ENCODE results near the gene MGAT5.

The MGAT5 gene

GRCh38 chr2:134231965-134232340 is 21.9 kb upstream of the MGAT5 start:
- DNase-seq, result no peak

DNA sequence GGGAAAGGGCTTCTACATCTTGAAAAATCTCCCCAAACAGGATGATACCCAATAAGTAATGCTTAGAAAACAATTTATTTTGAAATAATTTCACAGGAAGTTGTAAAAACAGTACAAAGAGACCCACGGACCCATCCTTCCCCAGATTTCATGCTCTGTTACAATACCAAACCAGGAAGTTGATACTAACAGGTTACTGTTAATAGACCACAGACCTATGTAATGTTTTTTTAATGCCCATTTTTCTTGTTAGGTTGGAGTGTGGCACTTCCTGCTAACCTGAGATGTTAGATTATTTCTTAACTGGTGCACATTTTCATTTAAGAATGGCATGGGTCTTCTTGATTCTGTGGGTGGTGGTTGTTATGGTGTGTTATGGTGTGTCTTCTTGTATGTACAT is 21.4 kb upstream of the MGAT5 start:
- DNase-seq, result no peak

GRCh38 chr2:134232868-134233727 is 20.8 kb upstream of the MGAT5 start:
- no peak for DNase-seq

DNA sequence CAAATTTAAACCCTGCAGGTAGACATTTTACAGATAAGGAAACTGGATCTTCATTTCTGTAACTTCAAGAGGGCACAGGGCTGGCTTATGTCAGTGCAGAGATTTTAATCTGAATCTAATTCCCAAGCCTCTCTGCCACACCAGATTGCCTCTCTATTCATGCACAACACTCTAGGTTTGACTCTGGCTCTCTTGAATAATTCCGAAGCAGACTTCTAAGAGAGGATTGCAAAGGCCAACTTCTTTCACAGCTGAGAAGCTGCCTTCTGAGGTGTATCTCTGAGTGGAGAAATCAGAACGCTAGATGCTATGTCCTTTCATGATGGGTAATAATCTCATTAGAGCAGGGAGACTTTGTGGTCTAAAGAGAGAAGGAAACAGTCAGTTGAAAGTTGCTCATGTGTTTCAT is 20.1 kb upstream of the MGAT5 start:
- DNase-seq, result no peak

DNA sequence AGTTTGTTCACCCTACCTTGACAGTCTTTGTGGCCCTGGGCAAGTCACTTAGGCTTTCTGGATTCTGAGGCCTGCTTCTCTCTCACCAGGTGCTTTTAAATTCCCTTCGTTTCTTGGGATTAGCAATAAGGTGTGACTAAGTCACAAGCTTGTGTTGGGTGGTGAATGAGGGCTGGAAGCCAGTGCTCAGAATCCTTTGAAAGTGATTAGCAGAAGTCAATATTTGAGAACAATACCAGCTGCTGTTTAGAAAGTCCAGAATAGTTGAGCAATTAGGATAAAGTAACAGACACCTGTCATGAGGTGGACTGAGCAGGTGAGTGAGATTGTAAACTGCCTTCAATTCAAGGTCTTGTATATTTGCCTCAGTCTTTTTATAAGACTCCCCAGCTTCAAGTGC is 19.3 kb upstream of the MGAT5 start:
- no peak for DNase-seq

DNA sequence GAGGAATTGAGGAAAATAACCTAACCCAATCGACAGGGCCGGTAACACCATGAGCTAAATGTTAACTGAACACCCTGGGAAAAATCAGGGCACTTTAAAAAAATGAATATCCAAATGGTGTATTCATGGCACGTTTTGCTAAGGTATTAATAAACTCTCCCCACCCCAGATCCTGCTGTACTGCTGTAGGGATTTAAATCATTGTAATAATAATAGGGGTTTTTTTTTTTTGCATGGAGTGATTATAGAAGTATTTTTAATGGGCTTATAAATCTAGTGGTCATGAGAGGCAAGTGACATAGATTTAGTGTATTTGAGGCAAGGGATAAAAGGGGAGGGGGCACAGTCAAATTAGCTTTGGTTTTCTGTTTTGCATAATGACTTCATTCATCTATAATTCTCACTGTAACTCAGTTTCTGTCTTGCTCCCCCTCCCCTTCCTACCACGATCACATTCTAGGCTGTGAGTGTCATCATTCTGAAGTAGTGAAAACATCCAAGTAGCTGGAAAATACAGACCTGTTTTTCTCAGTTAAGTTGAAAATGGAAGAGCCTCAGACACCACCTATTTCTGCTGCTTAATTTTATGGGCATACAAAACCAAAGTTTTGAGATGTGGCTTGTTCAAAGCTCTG is 18.2 kb upstream of the MGAT5 start:
- DNase-seq, result no peak

DNA sequence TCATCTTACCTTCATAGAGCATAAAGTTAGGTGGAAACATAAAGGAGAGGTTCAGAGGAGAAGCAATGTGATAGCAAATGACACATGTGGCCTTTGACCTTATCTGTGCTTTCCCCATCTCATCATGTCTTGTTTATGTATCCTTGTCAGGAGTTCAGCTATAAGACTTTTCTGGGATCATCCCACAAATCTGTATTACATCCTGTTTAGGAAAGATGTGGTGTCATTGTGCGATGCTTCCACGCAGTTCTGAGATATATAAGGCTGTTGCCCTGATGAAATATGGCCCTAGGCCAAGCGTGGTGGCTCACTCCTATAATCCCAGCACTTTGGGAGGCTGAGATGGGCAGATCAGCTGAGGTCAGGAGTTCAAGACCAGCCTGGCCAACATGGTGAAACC is 15.5 kb upstream of the MGAT5 start:
- no peak for DNase-seq

DNA sequence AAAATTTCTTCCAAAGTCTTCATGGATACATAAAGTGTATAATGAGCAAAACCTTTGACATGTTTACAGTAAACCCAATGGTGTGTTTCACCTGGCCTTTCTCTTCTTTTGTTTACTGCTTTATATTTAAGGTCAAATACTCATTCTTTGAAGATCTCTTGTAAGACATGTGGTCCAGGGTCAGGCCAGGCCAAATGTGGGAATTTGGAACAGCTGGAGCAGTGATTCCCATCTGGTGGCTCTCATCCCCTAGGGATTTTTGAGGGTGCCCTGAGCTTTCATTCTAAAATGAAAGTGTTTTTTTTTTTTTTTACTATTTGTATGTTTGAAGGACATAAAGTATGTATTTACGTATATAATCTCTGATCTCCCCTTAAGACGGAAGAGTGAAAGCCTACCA is 13.8 kb upstream of the MGAT5 start:
- DNase-seq, result no peak

DNA sequence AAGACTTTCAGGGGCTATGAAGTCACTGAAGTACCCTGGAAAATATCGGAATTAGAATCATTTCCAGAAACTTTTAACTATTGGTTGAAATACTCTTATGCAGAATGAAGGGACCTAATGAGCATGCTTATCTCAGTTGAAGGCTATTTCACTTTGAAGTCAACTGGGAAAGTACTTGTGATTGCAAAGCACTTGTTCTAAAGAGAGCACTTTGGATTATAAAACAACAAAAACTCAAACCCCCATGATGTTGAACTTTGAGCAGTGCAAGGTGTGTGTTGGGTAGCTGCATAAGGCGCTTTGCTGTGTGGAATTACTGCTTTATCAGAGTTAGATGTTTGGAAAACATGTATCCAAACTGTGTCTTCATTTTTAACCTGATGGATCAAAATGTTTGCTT is 12.0 kb upstream of the MGAT5 start:
- no peak for DNase-seq

DNA sequence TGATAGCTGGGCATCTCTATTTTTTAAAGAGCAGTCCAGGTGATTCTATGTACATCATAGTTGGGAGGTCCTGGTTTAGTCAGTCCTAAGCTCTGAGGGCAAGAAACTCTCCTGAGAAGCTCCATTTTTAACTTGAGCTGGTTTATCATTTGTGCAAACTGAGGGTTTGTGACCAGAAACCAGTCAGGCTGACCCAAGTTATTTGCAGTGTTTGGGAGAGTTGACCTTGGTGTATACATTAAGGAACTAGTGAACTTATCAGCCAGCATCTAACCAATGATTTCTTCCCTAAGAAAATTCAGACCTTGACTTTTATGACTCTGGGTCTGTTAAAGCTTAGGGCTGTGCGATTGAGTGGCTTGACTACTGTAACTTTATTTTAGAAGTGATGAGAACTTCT is 10.6 kb upstream of the MGAT5 start:
- no peak for DNase-seq

GRCh38 chr2:134244086-134244485 is 9.8 kb upstream of the MGAT5 start:
- DNase-seq, result no peak

DNA sequence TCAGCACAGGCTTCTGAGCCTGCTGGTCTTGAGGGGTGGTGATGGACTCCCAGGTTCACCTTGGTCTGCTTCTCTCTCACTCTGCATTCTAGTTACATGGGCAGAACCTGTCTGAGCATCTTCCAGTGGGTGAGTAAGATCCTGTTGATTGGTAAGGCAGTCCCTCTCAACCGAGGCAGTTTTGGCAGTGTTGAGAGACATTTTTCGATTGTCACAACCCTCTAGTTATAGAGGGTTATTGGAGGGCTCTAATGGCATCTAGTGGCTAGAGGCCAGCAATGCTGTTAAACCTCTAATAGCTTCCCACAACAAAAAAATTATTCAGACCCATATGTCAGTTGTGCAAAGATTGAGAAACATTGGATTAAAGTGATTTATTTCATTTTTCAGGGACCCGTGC is 9.3 kb upstream of the MGAT5 start:
- DNase-seq, result no peak

GRCh38 chr2:134245340-134245984 is 8.4 kb upstream of the MGAT5 start:
- DNase-seq, result peak; percentile 70

DNA sequence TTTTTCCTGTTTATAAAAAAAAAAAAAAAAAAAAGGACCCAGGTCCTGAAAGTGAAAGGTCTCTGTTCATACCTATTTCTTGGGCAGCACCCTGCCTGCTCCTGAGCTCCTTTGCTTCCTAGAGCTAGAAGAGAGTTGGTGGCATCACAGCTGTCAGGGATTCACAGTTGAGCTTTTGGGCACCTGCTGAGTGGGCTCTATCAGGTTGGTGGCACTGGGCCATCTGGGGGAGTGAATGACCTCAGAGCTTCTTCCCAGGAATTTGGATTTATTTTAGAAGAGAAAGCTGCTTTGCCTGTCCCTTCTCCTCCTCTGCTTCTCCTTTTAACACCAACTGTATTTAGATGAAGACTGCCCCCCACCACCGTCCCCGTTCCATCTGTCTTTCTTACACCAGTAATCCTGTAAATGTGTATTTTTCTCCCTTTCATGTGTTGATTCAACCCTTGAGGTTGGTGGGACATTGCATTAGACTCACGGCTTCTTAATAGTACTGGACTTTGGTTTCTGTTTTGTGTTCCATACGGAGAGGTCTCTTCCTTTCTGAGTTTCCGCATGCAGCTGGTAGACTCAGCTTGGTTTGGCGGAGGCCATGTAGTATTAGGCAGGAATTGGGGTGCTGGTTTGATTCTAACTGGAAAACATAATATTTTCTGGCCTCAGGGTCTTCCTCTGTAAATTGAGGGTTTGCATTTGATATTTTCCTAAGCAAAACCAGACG is 7.6 kb upstream of the MGAT5 start:
- no peak for DNase-seq

DNA sequence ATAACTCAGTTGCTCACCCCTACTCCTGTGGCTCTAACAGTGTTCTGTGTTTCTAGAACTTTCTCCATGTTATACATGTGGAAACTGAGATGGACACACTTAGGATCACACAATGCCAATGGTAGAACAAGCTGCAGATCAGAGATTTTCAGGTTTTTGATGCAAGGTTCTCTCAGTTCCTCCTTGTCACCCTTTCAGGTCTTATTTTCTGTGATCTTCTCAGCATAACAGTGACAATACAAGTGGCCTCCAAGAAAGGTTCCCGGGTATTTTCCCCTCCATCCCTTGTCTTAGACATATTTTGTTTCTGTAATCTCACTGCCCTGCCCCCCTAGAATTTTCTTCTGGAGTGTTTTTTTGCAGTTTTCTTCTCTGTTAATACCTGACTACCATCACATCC is 6.2 kb upstream of the MGAT5 start:
- no peak for DNase-seq

GRCh38 chr2:134248913-134249312 is 5.0 kb upstream of the MGAT5 start:
- DNase-seq, result no peak

- DNase-seq, result no peak
Measured at GRCh38 chr2:134249755-134250154, 4.1 kb upstream of the MGAT5 start.

DNA sequence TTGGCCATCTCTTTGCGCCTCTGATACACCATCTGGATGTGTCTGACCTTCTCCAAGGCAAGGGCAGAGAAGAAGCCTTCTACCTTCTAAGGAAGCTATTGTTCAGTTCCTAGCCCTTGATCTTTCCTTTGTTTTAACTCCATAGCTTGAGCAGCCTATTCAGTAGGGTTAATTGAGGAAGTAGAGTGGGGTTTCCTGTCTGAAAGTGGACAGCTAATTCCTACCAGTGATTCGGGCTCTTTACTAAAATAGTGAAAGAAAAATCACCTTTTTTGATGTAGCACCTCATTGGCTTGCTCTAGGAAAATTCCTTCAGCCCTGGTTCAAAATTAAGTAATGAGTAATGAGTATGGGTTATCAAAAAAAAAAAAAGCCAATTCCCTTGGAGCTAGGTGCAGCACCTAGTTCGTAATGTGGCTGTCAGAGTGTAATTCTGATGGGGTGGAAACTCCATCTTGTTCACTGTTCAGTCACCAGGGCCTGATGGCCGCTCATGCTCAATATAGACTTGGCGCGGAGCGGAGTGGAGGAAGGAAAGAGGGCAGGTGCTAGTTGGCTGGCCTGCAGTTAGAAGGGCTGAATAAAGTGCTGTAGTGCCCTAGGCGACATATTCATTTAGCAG is 2.9 kb upstream of the MGAT5 start:
- DNase-seq, result no peak

DNA sequence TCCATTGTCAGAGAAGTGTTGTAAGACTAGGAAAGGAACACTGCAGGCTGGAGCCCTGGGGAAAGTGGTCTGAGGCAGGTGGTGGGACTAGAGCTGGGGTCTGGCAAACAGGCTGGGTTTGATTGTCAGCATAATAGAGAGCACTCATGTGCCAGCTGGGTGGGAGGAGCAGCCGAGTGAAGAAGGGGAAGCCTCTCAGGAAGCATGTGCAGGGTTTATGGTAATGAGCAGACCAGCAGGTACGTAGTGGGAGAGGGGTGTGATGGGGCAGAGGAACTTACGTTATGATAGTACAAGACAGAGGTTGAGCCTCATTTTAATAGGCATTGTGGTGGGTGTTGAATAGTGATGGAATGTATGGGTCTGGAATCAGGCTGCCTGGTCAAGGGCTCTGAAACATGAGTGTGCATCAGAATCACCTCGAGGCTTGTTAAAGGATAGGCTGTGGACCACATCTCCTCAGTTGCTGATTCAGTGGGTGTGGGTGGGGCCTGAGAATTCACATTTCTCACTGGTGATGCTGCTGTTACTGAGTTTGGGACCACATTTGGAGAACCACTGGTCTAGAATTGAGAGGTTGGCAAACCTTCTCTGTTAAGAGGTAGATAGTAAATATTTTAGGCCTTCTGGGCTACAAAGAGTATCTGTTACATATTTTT is 1.7 kb upstream of the MGAT5 start:
- no peak for DNase-seq

- DNase-seq, result no peak
Measured at GRCh38 chr2:134253117-134253704, 661 bp upstream of the MGAT5 start.

GRCh38 chr2:134254824-134255223 is 952 bp downstream of the MGAT5 start:
- no peak for DNase-seq

GRCh38 chr2:134256956-134257355 is 3.1 kb downstream of the MGAT5 start:
- no peak for DNase-seq
